ENCODE data around the gene POLR2L.

- no peak for TF ChIP-seq CTCF (IDR thresholded peaks at IDR 0.05)
- TF ChIP-seq EP300 (IDR thresholded peaks at IDR 0.05; ENCODE audit: borderline replicate concordance in 1 of 2, low read depth in 1 of 2, low read length in 1 of 2), result no peak
- no peak for TF ChIP-seq SIN3A (IDR thresholded peaks at IDR 0.05; ENCODE audit: borderline replicate concordance, low read depth, low read length)
- TF ChIP-seq ELF1 (IDR thresholded peaks at IDR 0.05), result no peak
- no peak for TF ChIP-seq POLR2AphosphoS5 (IDR thresholded peaks at IDR 0.05; ENCODE audit: low read depth, low read length)
- no peak for TF ChIP-seq JUND (IDR thresholded peaks at IDR 0.05)
- no peak for TF ChIP-seq NRF1 (IDR thresholded peaks at IDR 0.05; ENCODE audit: low read depth, low read length)
- TF ChIP-seq YY1 (IDR thresholded peaks at IDR 0.05; ENCODE audit: low read depth), result no peak
- TF ChIP-seq RFX5 (IDR thresholded peaks at IDR 0.05; ENCODE audit: low read length), result no peak
These were observed 26.1 kb upstream of the POLR2L start for GRCh38 chr11:868394-868793.

All from SK-N-SH (cell line).